IPS DF 4.7 (cell line): Measurements from ENCODE around the gene FGF14.
A peak's percentile ranks its signal among the peaks of the same experiment; 100 is the strongest.

Experiments
- DNase-seq: peaks from one replicate; pipeline ENCODE4 v3.0.0-alpha.2; 2013; ENCODE audit warnings: low spot score; ENCODE audit errors: extremely low read depth

Gene FGF14

GRCh38 chr13:102401766-102402165 is at the start of gene FGF14:
Gene FGF14 (minus strand): TSS chr13:102402048.
- no peak for DNase-seq

- no peak for DNase-seq
Observed at GRCh38 chr13:102443249-102443648, 41.4 kb upstream of the FGF14 start.

DNA sequence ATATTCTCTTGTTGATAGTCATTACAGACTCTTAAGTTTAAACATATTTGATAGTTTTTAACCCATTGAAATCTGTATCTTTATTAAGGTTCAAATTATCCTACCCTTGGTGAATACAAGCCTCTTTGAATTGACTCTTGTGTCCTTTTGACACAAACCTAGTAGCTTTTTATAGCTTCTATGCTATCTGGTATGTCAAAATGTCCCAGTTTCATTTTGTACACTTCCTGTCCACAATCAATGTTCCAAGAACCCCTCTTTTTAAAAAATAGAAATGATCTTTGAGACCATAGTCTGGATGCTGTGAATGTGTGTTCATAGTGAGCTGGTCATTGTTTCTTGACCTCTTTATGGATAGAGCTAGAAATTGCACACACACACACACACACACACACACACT is 39.2 kb upstream of the FGF14 start:
- DNase-seq = no peak

DNA sequence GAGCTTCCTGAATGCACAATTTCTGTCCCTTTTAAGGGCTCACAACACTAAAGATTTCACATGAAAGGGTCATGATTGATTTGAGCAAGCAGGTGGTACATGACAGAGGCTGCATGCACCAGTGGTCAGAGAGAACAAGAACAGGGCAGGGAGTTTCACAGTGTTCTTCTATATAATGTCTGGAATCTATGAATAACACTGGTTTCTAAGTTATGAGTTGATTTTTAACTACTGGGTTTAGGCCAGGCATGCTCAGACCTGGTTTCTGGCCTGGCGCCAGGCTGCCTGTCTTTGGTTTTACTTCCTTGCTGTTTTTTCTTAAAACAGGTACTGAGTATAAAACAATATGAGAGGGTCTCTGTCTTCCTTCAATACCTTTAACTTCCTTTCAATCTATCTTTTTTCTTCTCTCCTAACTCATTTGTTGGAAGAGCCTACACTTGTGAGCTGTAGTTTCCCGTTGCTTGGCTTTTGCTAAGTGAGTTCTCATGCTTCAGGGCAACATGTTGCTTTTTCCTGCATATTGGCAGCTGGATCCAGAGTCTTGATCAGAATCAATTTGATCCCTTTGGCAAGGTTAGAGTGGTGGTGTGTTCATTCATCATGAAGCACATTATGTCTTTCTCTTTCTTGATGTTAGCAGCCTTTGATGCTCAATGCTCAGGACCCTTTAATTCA is 38.5 kb upstream of the FGF14 start:
- no peak for DNase-seq

- no peak for DNase-seq
Observed at GRCh38 chr13:102422690-102423089, 20.8 kb upstream of the FGF14 start.

DNA sequence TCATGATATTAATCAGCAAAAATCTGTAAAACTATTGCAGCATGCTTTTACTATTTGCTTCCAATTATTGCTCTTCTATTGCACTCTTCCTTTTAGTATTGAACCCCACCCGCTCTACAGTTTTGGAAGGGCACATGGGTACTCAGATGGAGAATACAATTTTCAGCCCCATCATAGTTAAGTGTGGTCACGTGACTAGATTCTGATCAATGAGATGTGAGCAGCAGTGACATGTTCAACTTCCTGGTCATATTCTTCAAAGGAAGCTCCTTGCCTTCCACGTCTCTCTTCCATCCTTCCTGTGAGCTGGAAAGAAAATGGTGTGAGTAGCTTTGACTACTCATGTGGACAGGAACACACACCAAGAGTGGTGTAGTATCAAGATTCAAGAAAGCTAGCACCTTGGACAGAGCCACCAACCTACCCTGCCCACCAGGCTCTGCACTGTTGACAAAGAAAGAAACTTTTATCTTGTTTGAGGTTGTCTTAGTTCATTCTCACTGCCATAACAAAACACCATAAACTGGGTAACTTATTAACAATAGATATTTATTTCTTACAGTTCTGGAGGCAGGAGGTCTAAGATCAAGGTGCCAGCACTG is 3.8 kb upstream of the FGF14 start:
- no peak for DNase-seq

DNA sequence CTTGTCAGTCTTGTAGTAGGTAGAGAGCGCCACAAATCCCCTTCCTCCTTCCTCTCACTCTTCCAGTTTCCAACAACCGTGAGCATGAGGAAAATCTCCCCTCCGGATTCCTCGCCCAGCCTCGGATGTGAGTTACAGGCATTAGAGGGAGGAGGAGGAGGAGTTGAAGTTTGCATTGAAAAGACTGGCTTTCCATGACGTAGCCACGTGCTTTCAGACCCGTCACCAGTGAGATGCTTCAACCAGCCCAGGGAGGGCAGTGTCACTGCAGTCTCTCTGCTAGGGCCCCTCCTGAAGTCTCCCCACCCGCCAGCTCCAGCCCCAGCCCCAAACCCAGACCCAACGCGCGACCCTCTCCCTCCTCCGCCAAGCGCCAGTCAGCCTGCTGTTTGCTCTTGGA is 442 bp upstream of the FGF14 start:
- peak; percentile 80 for DNase-seq

GRCh38 chr13:102401265-102401664 is 583 bp downstream of the FGF14 start:
- no peak for DNase-seq

GRCh38 chr13:102400675-102401145 is 1.1 kb downstream of the FGF14 start:
- no peak for DNase-seq

- no peak for DNase-seq
Observed at GRCh38 chr13:102399791-102400674, 1.8 kb downstream of the FGF14 start.

DNA sequence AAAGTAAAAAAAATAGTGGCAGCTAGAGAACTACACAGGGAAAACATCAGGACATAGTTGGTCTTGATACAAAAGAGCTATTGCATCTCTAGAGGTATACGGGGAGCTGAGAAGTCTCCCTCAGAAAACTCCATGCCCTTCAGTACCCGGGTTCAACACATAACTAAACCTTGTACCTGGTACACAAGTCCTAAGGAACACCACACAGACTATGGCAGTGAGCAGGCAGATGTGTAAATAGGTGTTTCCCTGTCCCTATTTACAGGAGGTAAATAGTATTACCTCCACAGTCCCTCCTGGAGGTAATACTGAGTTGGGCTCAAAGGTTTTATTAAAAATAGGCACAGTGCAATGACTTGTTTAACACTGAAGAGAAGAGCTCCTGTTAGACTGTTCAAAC is 5.9 kb downstream of the FGF14 start:
- DNase-seq = no peak

GRCh38 chr13:102395174-102395573 is 6.7 kb downstream of the FGF14 start:
- DNase-seq = no peak

- peak; percentile 89 for DNase-seq
Observed at GRCh38 chr13:102394158-102395053, 7.4 kb downstream of the FGF14 start.

- no peak for DNase-seq
Observed at GRCh38 chr13:102392481-102393209, 9.2 kb downstream of the FGF14 start.

- DNase-seq = no peak
Observed at GRCh38 chr13:102386461-102386860, 15.4 kb downstream of the FGF14 start.

DNA sequence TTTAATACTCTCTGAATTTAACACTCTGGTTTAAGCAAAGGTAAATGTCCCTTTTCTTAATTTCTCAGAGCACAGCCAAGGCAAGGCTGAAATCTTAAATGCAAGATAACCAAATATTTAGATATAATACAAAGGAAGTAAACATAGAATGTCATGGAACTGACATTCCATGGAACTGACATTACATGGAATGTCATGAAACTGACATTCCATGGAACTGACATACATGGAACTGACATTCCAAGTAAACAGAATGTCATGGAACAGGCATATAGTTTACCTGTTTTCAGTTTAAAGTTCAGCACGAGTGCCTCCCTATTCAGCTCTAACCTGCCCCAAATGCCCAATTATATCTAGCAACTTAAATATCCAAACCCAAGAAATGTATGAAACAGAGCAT is 21.8 kb downstream of the FGF14 start:
- DNase-seq = no peak

DNA sequence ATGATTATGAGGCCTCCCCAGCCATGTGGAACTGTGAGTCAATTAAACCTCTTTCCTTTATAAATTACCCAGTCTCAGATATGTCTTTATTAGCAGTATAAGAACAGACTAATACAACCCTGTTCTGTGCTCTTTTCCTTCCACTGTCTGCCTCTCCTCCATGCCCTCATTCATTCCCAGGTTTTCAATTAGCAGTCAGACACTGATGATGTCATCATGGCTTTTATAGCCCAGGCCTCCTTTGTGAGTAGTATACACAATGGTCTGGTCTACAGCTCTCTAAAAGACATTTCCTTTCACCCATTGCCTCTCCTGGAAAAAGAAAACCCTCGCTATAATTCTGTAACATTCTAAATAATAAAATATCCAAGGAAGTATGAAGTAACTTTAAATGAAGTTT is 25.5 kb downstream of the FGF14 start:
- no peak for DNase-seq

DNA sequence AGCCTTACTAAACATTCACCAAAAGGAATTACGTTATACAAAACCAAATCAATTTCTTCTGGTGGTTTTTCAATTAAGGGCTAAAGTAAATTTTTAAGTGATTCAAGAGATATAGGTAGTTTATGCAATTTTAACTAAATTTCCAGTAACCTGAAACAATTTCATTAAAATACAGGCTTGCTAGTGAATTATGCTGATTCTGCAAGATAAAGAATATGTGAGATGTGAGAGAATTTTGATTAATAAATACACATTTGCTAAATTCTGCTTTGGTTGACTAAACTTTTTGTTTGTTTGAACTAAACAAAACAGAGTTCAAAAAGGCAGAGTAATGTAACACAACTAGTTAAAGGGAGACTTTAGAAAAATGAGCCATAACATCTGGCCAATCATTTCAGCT is 27.1 kb downstream of the FGF14 start:
- no peak for DNase-seq

- no peak for DNase-seq
Observed at GRCh38 chr13:102374233-102374632, 27.6 kb downstream of the FGF14 start.

DNA sequence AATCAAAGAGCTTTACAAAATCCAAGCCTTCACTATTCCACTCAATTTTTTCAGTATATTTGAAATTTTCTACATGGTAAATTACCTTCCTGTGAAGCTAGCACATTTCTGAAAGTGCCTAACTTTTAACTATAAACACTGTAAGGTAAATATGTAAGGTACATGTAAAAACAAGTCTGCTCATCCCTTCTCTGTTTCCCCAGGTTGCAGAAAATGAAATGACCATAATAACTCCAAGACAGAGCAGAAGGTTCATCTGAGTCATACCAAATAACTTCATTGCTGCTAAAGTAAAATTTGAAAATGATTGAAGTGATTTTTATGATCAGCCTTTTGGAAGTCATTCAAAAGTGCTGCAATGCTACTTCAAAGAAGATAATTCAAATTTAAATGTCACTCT is 28.6 kb downstream of the FGF14 start:
- DNase-seq = no peak

- DNase-seq = no peak
Observed at GRCh38 chr13:102369302-102369701, 32.5 kb downstream of the FGF14 start.
